AG20443 (cell line): ENCODE data around the gene PAN2.
"Not testable (repeated sequence)": the region's sequence is repeated elsewhere in the genome, so short reads cannot be mapped to it uniquely, and the experiment has no call there.

Experiments
- DNase-seq: peaks from one replicate; pipeline ENCODE4 v3.0.0; 2012; ENCODE audit warnings: low spot score, mixed read lengths

The PAN2 gene

DNA sequence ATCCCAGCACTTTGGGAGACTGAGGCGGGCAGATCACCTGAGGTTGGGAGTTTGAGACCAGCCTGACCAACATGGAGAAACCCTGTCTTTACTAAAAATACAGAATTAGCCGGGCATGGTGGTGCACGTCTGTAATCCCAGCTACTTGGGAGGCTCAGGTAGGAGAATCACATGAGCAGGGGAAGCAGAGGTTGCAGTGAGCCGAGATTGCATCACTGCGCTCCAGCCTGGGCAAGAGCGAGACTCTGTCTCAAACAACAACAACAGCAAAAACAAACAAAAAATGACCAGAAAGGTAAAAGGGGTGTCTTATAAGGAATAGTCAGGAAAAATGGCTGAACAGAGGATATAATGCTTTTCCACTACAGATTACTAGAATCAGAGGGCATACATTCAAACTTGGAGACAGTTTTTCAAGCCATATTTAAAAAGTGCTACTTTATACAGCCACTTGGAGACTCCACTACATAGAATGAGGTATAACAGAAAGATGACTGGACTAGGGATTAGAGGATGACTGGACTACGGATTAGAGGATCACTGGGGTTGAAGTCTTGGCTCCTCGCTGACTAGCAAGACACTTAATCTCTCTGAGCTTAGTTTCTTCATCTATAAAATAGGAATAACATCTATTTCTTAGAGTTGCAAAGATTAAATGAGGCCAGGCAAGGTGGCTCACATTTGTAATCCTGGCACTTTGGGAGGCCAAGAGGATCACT lies 28.8 kb downstream of the PAN2 start:
- no peak for DNase-seq

DNA sequence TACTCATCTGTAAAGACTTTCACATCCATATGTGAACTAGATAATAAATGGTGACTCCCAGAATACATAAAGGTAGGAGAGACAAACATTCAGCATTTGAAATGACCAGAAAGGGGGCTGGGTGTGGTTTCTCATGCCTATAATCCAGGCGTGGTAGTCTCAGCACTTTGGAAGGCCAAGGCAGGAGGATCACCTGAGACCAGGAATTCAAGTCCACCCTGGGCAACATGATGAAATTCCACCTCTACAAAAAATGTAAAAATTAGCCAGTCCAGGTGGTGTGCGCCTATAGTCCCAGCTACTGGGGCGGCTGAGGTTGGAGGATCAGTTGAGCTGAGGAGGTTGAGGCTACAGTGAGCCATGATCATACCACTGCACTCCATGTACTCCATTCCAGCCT lies 29.5 kb downstream of the PAN2 start:
- DNase-seq, result no peak

DNA sequence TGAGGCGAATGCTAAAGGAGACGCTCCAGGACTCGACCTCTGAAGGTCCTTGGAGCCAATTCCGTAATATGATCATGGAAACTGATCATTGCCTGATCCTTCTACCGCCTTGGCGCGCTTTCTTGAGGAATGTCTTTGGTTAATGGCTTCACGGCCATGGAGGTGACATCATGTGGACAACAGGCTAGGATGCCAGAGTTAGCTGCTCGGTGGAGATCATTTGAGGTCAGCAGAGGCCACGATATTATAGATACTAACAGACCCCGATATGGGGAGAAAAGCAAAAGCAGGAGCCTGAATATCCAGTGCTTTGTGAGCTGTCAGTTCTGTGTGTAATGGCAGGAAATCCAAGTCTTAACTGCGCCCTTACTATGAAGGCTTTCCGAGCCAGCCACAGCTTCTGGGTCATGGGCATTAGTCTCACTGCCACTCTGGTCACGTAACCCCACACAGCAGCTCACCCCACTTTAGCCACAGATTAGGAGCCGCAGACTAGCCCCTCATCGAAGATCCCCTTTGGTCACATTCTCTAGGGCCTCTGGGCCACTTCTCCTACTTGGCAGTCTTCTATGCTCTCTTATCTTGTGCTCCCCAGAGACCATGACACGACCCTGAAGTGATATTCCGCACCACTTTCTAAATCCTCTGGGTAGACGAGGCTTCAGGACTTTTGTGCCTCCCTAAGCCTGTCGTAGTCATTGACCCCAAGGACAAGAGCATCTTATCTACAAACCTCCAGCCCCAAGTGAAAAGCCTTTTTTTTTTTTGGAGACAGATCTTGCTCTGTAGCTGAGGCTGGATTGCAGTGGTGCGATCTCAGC lies 32.9 kb downstream of the PAN2 start:
- peak; percentile 49 for DNase-seq

DNA sequence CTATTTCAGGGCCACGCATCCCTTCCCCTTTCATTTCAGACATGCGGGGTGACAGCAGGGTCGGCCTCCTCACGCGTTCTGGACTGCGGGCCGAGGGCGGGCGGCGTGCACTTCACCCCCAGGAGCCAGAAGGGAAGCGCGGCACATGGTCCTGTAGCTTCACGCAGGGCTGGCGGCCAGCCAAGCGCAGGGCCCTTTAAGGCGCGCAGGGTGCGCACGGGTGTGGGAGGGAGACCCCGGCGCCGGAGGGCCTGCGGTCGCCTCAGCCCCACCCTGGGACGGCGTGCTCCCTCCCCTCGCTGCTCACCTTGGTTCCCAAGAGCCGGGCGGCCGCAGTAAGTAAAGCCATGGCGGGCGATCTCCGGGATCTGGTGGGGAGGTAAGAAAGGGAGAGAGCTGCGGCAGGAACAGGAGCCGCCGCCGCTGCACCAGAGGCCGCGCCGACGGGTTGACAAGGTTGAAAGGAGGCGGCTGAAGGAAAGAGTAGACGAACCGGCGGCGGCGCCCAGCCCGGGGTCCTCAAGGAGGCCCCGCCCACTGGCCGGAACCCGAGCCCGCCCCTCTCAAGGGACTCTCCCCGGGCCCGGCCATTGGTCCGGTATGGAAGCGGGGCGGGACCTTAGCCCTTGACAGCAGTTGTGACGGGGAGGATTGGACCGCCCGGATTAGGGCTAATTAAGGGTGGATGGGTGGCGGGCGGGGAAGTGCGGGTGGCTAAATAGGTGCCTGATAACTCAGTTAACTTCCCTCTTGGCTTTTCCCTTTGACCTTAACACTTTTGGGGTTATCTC lies 33.8 kb downstream of the PAN2 start, which contains the start of gene CS:
Gene CS, minus strand, starts transcription at position 478 of the 791 bp plus-strand sequence. Its CDS starts 129 bp downstream, at position 349.
- DNase-seq, result peak; percentile 98

DNA sequence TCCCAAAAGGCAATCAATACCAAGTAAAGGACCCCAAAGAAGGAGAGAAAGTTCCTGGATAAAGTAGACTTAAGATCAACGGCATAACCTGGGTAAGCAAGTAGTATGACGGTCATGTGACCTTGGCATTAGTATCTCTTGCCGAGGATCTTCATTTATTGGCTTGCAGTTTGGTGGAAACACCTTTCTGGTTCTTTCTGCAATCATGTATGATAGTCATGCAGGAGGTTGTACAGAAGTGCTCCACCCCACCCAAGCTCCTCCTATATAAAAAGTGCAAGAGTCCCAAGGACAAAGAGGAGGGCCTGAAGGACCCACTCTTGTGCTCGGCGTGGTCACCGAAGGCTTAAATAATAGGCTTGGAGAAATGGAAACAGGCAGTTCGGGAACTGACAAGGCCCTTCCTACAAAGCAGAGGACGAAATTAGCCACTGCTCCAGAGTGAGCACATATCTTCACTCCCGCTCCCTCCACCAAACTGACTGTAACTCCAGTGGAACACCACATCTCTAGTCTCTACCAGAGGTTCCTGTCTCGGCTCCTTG lies 34.4 kb downstream of the PAN2 start:
- no peak for DNase-seq

DNA sequence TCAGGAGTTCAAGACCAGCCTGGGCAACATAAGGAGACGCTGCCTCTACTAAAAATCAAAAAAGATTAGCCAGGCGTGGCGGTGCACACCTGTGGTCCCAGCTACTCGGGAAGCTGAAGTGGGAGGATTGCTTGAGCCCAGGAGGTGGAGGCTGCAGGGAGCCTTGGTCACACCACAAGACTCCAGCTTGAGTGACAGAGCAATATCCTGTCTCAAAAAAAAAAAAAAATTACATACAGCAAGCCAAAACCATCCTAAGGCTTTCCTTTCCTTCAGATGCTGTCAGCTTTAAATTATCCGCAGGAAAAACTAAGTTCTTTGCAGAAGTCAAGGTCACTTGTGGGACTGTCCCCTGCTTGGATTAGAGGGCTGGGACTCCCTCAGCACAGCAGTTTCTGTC lies 35.0 kb downstream of the PAN2 start:
- DNase-seq, result no peak

DNA sequence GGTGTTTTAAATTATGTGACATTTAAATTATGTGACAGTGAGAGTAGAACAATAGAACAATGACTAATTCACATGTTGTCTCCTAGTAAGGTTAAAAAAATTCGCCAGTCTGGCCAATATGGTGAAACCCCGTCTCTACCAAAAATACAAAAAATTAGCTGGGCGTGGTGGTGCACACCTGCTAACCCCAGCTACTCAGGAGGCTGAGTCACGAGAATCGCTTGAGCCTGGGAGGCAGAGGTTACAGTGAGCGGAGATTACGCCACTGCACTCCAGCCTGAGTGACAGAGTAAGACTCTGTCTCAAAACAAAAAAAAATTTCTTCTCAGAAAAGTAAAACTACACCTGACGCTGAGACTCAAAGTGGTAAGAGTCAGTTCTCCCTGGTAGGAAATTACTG lies 36.4 kb downstream of the PAN2 start:
- DNase-seq, result no peak

DNA sequence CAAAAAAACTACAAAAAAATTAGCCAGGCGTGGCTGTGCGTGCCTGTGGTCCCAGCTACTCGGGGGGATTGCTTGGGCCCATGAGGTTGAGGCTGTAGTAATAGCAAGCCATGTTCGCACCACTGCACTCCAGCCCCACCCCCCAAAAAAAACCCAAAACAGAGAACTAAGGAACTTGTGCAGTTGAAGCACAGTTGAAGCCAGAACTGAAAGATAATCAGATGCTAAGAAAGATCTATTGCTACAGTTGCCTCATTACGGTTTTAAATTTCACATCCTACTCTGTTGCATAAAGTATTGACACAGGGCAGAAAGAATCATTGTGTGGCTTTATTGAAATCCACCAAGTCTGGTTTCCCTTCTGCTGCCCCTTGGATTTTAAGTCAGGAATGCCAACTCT lies 37.5 kb downstream of the PAN2 start:
- DNase-seq, result no peak

DNA sequence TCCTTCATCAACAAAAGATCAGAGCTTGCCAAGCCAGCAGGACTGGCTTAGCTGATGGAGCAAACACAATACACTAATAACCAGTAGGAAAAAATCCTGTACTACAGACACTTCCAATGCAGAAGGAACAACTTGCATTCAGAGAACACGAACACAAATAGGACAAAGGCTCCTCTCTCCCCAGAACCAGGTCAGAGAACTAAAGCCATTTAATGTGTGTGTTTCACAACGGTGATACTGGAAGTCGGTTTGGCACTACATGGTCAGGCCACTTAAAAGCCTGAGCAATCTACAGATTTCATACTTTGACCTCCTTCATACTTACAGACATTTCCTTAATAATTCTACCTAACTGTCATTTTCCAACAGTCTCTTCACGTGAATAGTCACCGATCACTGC lies 40.0 kb downstream of the PAN2 start:
- no peak for DNase-seq

DNA sequence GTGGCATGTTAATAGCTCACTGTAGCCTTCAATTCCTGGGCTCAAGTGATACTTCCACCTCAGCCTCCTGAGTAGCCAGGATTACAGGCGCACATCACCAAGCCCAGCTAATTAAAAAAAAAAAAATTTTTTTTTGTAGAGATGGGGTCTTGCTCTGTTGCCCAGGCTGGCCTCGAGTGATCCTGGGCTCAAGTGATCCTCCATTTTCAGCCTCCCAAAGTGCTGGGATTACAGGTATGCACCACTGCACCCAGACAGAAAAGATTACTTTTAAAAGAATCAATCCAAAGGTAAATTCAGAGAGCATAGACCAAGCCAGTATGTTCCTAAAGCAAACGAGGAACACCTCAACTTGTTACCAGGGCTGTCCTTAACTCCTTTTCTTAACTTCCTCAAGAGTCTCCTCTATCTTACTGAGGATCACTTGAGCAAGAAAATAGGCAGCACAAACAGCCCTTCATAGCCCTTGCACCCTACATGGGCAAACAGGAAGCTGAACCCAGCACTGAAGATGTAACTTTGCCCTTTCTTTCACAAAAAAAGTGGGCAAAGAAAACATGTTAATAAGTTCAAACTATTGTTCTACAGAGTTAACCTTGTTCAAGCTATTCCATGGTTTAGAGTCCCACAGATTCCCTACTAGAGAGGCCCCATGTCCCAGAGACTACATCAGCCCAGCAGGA lies 45.0 kb downstream of the PAN2 start:
- DNase-seq, result no peak

DNA sequence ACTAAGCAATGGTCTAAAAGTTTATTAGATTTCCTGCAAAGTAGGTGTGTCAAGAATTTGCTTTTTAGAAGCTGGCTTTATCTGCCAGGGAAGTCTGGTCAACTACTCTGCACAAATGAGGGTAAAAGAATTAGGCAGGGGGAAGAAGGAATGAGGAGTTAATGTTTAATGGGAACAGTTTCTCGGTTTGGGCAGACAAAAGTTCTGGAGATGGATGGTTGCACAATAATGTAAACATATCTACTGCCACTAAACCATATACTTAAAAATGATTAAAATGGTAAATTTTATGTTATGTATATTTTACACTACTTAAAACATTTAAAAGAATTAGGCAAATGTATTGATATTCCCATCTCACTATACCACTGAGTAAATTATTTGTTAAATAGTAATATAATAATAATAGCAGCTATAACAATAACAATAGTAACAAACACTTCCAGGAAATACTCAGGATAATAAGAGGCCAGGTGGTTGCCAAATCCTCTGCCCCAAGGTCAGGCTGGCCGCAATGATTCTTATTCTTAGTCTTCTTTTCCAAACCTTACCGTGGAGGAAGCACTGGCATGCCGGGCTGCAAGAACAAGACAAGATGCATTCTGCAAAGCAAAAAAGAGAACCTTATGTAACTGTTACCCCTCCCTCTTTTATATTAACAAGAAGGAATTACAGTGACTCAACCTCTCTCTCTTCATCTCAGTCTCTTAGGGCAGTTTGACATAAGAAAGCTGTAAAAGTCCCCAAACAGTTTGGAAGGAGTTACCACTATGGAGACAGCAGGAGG lies 47.6 kb downstream of the PAN2 start:
- no peak for DNase-seq

DNA sequence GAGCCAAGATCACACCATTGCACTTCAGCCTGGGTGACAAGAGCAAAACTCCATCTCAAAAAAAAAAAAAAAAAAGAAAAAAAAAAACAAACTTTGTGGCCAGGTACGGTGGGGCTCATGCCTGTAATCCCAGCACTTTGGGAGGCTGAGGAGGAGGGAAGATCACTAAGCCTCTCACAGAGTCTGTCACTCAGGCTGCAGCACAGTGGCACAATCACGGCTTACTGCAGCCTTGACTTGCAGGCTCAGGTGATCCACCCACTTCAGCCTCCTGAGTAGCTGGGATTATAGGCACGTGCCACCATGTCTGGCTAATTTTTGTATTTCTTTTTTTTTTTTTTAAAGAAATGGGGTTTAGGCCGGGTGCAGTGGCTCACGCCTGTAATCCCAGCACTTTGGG lies 49.5 kb downstream of the PAN2 start:
- not testable (repeated sequence) for DNase-seq

DNA sequence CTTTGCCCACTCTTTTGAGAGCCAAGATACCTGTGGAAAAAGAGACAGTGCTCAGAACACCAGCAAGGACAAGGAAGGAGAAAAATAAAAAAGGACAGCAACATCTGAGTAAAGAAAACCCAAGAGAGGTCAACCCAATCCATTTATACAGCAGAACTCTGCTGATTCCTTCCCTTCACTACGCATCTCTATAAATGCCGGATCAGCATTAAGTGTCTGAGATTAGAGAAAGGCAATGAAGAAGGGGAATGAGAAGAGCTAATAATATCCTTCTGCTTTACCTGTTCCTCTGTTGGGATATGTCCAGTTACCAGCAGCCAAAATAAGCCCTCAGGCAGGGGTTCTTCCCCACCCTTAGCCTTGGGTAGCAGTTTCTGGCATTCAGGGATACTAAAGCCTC lies 51.2 kb downstream of the PAN2 start:
- no peak for DNase-seq

DNA sequence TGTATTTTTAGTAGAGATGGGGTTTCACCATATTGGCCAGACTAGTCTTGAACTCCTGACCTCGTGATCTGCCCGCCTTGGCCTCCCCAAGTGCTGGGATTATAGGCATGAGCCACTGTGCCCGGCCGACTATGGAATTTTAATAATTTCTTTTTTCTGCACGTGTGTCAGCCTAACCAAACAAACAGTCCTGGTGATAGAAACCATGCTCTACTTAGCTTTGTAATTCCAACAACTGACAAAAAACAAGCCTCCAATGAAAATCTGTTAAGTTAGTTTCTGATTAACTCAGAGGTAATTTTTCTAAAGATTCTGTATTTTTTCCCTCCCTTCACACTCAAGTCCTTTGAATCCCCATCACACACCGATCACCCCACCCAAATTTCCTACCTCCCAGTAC lies 51.8 kb downstream of the PAN2 start:
- DNase-seq, result no peak

DNA sequence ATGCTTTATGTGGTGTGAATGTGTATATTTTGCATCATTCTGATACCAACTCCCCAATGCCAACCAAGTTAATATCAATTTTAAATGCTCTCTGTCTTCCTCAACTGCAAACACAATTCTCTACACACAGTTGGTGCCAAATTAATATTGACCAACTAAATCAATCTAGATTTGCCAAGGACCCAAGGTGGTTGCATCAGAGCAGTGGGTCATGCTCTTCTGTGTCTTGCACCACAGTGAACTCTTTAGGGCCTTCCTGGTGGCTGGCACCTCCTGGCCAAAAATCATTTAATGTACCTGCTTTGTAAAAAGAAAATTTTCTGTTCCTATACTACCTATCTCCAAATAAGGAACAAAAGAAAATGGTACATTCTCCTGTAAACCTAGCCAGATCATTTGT lies 53.0 kb downstream of the PAN2 start:
- DNase-seq, result no peak

DNA sequence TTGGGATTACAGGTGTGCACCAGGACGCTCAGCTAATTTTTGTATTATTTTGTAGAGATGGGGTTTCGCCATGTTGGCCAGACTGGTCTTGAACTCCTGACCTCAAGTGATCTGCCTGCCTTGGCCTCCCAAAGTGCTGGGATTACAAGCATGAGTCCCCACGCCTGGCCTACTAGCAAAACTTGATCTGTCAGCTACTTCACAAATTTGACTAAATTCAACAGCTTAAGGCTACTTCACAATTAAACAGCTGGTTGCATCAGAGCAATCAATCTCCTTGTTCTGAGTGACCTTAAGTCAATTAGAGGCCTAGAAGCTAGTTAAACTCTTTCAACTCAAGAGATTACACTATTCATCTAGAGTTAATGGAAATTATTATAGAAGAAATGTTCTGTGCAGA lies 54.9 kb downstream of the PAN2 start:
- DNase-seq, result no peak

DNA sequence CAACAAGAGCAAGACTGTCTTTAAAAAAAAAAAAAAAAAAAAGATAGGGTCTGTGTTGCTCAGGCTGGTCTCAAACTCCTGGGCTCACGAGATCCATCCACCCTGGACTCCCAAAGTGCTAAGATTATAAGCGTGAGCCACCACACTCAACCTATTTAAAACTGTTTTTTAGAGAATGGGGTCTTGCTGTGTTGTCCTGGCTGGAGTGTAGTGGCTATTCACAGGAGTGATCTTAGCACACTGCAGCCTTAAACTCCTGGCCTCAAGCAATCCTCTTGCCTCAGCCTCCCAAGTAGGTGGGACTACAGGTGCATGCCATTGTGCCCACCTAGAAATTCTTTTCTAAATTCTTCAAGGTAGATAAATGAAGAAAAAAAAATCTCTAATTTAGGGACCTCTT lies 59.5 kb downstream of the PAN2 start:
- DNase-seq, result no peak

DNA sequence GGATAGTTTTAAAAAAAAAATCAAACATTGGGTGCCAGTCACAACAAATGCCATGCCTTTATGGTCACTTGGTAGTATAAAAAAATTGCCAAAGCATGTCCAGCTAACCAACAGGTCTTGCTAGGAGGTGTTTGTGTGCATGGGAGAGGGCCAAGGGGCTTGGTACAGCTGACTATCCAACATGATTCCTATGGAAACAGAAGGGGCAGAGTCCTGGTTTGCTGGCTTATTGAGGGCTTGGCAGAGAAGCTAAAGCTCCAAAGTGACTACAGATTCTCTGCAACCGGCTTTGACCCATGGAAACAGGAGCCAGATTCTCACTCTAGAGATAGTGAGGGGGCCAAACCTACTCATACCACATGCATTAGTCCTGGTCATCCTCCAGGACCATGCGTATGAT lies 61.3 kb downstream of the PAN2 start:
- DNase-seq, result not testable (repeated sequence)

DNA sequence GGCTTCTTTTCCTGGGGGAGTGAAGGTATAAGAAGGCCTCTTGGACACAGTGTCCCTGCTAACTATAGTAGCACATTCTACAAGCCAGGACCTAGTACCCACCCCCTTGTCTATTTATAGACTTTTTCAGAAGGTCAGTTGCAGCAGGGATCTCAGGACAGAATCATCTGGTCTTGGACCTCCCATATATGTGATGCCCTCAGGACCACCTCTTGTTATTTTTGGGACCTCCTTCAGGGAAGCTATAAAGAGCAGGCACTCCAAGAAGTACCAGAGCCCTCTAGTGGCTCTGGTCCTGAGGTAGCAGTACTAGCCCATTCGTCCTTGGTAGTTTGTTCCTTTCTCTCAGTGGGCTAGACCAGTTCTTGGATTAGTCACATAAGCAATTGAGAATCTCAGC lies 62.8 kb downstream of the PAN2 start:
- peak; percentile 65 for DNase-seq

DNA sequence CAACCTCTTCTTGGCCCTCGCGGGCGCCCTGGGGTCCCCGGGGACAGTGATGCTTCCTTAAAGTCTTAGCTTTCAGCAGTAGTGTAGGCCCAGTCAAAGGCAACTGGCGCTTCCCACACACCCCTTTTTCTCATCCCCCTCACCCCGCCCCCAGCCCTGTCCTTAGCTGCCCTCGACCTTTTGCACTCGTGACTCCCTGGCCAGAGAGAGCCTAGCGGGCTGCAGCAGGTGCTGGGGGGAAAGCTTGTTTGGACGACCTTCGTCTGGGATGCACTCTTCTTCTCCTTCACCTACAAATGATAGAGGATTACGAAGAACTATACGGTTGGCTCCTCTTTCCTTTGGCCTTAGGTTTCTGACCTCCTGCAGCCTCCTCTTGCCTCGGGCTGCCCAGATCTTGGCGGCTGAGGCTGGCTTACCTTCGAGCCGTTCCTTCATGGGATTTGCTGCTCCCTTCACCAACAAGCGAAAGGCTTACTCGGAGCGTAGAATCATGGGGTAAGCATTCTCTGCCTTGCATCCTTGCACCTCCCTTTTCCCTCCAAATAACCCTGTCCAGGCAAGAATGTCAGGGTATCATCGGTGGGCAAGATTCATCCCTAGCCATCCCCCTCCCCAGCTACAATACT lies 66.2 kb downstream of the PAN2 start:
- DNase-seq, result peak; percentile 35
